Mesothelial cell of epicardium (in vitro differentiated cells): ENCODE results near the gene PLXDC1. TPM values are rescaled to one million over a fixed set of nuclear protein-coding genes. Genes with fewer than 3 reads are reported as not detected.
A peak's percentile ranks its signal among the peaks of the same experiment; 100 is the strongest.

Experiments
- DNase-seq, 2 experiments: peaks; one replicate each; pipeline ENCODE4 v3.0.0; 2021; ENCODE audit warnings: low spot score in 2 of 2; ENCODE audit not compliant: unreplicated experiment in 2 of 2
- H3K27ac Mint-ChIP-seq: 2 replicates; pipeline ENCODE4 v1.8.0; 2021; ENCODE audit warnings: mixed read lengths
- H3K27me3 Mint-ChIP-seq: 2 replicates; pipeline ENCODE4 v1.8.0; 2021; ENCODE audit warnings: low read depth, mixed read lengths
- H3K36me3 Mint-ChIP-seq: 2 replicates; pipeline ENCODE4 v1.8.0; 2021; ENCODE audit warnings: mixed read lengths
- H3K4me1 Mint-ChIP-seq: 2 replicates; pipeline ENCODE4 v1.8.0; 2021; ENCODE audit warnings: mixed read lengths
- H3K4me3 Mint-ChIP-seq: 2 replicates; pipeline ENCODE4 v1.8.0; 2021; ENCODE audit warnings: mild to moderate bottlenecking, moderate library complexity, mixed read lengths
- H3K9me3 Mint-ChIP-seq: 2 replicates; pipeline ENCODE4 v1.8.0; 2021; ENCODE audit warnings: mixed read lengths
- total RNA-seq: library from RNA; stranded (reverse); gene quantifications from 3 replicates; pipeline ENCODE4 v1.2.1, GENCODE V29; 2021
- TF ChIP-seq, protein P1 (sequence below): fragments of 200-600 bp; sonication (generic); IDR thresholded peaks from one replicate; pipeline ENCODE4 v1.5.0; 2021; ENCODE audit warnings: antibody characterized with exemption; ENCODE audit not compliant: unreplicated experiment

Gene PLXDC1
- total RNA-seq, 1 donor from 2014 or later = 15.4 TPM

- TF ChIP-seq, protein P1, sequence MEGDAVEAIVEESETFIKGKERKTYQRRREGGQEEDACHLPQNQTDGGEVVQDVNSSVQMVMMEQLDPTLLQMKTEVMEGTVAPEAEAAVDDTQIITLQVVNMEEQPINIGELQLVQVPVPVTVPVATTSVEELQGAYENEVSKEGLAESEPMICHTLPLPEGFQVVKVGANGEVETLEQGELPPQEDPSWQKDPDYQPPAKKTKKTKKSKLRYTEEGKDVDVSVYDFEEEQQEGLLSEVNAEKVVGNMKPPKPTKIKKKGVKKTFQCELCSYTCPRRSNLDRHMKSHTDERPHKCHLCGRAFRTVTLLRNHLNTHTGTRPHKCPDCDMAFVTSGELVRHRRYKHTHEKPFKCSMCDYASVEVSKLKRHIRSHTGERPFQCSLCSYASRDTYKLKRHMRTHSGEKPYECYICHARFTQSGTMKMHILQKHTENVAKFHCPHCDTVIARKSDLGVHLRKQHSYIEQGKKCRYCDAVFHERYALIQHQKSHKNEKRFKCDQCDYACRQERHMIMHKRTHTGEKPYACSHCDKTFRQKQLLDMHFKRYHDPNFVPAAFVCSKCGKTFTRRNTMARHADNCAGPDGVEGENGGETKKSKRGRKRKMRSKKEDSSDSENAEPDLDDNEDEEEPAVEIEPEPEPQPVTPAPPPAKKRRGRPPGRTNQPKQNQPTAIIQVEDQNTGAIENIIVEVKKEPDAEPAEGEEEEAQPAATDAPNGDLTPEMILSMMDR = no peak
- no peak for DNase-seq
- H3K4me1 Mint-ChIP-seq = peaks cover 19% of the 10 kb centered on the region
- H3K27me3 Mint-ChIP-seq = peaks cover 18% of the 10 kb centered on the region
- no peak overlapping the region for H3K27ac Mint-ChIP-seq
- H3K36me3 Mint-ChIP-seq = no peaks in the 10 kb centered on the region
- no peak overlapping the region for H3K4me3 Mint-ChIP-seq
- H3K9me3 Mint-ChIP-seq = no peaks in the 10 kb centered on the region
These were observed 10.5 kb upstream of the PLXDC1 start for GRCh38 chr17:39161962-39162361.

DNA sequence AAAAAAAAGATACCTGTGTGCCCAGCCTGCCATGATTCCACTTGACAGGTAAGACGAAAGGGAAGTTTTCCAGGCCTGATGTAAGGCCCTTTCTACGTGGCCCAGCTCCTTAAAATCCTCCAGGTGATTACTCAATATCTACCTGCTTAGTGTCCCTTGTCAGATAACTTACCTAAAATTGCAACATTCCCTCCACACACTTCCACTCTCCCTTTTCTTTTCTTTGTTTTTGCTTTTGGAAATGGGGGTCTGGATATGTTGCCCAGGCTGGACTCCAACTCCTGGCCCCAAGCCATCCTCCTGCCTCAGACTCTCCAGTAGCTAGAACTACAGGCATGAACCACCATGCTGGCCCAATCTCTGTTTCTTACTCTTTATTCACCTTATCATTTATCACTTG lies 7.2 kb upstream of the PLXDC1 start:
- no peak overlapping the region for H3K27ac Mint-ChIP-seq
- no peak overlapping the region for H3K4me3 Mint-ChIP-seq
- peaks cover 8% of the 10 kb centered on the region for H3K4me1 Mint-ChIP-seq

GRCh38 chr17:39156491-39156890 lies 5.1 kb upstream of the PLXDC1 start:
- H3K9me3 Mint-ChIP-seq = no peaks in the 10 kb centered on the region
- DNase-seq = no peak
- H3K4me1 Mint-ChIP-seq = peaks cover 21% of the 10 kb centered on the region
- H3K4me3 Mint-ChIP-seq = peak overlapping the region; percentile 27
- H3K27ac Mint-ChIP-seq = peak overlapping the region; percentile 66
- no peaks in the 10 kb centered on the region for H3K36me3 Mint-ChIP-seq
- TF ChIP-seq, protein P1 = no peak
- peaks cover 4% of the 10 kb centered on the region for H3K27me3 Mint-ChIP-seq

More for the DNA sequence above, 7.2 kb upstream of the PLXDC1 start:
- H3K36me3 Mint-ChIP-seq = no peaks in the 10 kb centered on the region
- H3K27me3 Mint-ChIP-seq = peaks cover 1% of the 10 kb centered on the region
- no peak for DNase-seq
- H3K9me3 Mint-ChIP-seq = no peaks in the 10 kb centered on the region
- TF ChIP-seq, protein P1 = no peak

GRCh38 chr17:39155654-39156053 lies 4.2 kb upstream of the PLXDC1 start:
- Mint-ChIP-seq H3K4me3 (no peak overlapping the region), H3K27ac (no peak overlapping the region), H3K27me3 (peaks cover 8% of the 10 kb centered on the region), H3K4me1 (peaks cover 21% of the 10 kb centered on the region), H3K36me3 (no peaks in the 10 kb centered on the region), H3K9me3 (no peaks in the 10 kb centered on the region)
- TF ChIP-seq, protein P1 = no peak
- no peak for DNase-seq

- Mint-ChIP-seq H3K4me3 (peak overlapping the region; percentile 100), H3K27me3 (peaks cover 27% of the 10 kb centered on the region)
- TF ChIP-seq, protein P1 = no peak
These were observed 2.2 kb upstream of the PLXDC1 start for GRCh38 chr17:39153599-39154051.

More at GRCh38 chr17:39153599-39154051, 2.2 kb upstream of the PLXDC1 start:
- H3K4me1 Mint-ChIP-seq = peaks cover 21% of the 10 kb centered on the region
- no peaks in the 10 kb centered on the region for H3K36me3 Mint-ChIP-seq
- no peaks in the 10 kb centered on the region for H3K9me3 Mint-ChIP-seq
- peak overlapping the region; percentile 96 for H3K27ac Mint-ChIP-seq
- DNase-seq = peak; percentile 88 to 100
